NCI-H2107 treated with DMSO at 0.1 percent for 48 hours (cell line): ENCODE results near the gene RAB40B.
"Not testable (repeated sequence)": the region's sequence is repeated elsewhere in the genome, so short reads cannot be mapped to it uniquely, and the experiment has no call there.

Experiments
- DNase-seq: peaks from one replicate; lab custom pipeline; 2025; ENCODE audit not compliant: unreplicated experiment; lab: John Stamatoyannopoulos, UW

RAB40B gene, protein sequence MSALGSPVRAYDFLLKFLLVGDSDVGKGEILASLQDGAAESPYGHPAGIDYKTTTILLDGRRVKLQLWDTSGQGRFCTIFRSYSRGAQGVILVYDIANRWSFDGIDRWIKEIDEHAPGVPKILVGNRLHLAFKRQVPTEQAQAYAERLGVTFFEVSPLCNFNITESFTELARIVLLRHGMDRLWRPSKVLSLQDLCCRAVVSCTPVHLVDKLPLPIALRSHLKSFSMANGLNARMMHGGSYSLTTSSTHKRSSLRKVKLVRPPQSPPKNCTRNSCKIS

DNA sequence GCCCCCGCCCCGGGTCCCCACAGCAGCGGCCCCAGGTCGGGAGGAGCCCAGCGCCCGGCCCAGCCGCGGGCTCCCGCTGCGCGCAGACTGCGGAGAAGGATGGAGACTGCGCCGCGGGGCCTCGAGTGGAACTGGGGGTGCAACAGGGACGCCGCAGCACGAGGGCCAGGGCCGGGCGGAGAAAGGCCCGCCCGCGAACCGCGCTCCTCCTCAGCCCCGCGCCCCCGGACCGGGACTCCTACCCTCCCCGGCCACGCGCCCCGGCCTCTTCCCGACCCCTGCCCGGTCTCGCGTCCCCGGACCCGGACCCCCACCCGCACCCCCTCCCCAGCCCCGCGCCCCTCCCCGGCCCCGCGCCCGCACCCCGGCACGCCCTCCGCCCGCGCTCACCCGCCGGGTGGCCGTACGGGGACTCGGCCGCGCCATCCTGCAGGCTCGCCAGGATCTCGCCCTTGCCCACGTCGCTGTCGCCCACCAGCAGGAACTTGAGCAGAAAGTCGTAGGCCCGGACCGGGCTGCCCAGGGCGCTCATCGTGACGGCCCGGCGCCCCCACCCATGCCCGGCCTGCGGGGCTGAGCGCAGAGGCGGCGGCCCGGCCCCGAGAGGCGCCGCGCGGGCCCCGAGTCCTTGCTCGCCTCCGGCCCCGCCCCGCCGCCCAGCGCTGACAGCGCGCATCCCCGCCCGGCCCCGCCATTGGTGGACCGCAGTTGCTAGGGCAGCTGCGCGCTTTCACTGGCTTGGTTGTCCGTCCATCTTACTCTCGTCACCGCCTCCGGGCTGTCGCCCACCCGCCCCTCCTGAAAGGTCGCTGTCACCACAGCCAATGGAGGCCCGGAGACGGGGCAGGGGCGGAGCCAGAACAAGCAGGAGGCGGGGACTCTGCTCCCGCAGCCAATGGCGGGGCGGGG lies at the start of gene RAB40B:
Gene RAB40B, minus strand, starts transcription at position 634 of the 909 bp plus-strand sequence. Its CDS starts 102 bp downstream, at position 532.
- peak; percentile 90 for DNase-seq

DNA sequence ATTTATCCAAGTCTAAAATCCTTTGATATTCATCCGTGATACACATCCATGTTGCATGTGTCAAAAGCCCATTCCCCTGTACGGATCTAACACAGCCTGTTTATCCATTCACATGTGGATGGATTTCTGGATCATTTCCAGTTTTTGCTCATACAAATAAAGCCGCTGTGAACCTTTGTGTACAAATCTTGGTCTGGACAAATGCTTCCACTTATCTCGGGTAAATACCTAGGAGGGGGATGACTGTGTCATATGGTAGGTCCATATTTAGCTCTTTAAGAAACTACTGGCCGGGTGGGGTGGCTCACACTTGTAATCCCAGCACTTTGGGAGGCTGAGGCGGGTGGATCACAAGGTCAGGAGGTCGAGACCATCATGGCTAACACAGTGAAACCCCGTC lies 47.0 kb upstream of the RAB40B start:
- DNase-seq = no peak

DNA sequence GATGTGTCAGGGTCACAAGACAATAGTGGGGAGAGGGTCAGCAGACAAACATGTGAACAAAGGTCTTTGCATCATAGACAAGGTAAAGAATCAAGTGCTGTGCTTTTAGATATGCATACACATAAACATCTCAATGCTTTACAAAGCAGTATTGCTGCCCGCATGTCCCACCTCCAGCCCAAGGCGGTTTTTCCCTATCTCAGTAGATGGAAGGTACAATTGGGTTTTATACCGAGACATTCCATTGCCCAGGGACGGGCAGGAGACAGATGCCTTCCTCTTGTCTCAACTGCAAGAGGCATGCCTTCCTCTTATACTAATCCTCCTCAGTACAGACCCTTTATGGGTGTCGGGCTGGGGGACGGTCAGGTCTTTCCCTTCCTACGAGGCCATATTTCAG lies 46.2 kb upstream of the RAB40B start:
- not testable (repeated sequence) for DNase-seq

DNA sequence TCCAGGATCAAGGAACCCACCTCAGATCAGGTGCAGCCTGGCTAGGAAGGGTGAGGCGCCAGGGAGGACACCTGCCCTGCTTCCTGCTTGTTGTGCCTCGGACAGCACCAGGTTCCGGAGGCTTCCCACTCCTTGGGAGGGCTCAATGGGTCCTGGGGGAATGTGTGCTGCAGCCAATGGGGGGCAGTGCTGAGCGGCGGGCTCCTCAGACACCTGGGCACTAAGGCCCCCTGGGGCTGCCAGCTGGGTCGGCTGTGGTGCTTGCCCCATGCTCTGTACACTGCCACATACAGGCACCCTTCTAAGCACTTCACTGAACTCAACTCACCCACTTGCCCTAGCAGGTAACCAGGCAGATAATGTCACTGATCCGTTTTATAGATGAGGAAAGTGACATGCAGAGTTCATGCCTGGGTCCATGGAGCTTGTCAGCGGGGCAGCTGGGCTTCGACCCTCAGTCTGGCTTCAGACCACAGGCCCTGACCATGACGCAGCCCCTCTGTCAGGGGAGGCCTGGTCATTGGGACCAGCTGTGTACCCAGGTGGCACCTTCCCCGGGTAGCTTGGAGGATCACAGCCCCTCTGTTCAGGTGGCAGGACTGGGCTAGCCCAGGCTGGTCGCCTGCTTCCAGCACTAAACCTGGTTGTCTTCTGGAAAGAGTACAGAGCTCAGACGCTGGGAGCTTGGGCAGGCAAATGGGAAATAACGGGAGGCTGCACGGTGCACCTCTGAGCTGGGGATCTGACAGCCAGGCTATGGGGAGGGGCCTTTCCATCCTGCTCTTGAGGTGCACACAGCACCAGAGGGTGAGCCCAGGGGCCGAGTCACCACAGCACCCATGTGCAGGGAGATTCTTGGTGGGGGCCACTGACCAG lies 45.1 kb upstream of the RAB40B start:
- no peak for DNase-seq

DNA sequence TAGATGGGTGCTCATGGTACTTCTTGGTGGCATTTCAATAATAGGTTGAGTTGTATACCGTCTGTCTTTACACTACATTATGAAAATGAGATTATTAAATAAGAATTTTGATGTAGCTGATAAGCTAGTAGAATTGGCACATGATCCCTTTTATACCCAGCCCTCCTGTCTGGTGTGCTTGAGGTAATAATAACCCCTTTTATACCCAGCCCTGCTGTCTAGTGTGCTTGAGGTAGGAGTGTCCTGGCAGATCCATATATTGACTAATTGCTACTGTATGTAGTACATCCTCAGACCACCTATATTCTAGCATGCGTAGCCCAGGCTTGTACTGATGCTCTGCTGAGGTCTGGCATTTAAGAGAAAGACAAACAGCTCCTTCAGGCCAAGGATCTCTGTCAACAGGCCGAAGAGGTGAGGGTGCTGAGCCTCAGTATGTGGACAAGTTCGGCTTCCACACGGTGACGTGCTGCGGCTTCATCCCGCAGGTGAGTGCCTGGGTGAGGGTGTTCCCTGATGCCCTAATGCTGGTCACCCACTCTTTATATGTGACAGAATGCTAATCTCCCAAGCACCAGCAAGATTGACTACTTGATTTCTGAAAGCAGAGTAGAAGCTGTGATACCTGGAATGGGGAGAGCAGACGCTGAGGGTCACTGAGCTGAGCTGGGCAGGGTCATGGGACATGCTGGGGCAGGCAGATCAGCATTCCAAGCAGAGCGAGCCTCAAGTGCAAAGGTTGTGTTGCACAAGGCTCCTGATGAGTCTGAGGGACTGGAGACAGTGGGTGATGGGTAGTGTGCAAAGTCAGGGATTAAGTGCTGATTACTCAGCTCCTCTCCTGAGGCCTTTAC lies 42.6 kb upstream of the RAB40B start:
- no peak for DNase-seq

DNA sequence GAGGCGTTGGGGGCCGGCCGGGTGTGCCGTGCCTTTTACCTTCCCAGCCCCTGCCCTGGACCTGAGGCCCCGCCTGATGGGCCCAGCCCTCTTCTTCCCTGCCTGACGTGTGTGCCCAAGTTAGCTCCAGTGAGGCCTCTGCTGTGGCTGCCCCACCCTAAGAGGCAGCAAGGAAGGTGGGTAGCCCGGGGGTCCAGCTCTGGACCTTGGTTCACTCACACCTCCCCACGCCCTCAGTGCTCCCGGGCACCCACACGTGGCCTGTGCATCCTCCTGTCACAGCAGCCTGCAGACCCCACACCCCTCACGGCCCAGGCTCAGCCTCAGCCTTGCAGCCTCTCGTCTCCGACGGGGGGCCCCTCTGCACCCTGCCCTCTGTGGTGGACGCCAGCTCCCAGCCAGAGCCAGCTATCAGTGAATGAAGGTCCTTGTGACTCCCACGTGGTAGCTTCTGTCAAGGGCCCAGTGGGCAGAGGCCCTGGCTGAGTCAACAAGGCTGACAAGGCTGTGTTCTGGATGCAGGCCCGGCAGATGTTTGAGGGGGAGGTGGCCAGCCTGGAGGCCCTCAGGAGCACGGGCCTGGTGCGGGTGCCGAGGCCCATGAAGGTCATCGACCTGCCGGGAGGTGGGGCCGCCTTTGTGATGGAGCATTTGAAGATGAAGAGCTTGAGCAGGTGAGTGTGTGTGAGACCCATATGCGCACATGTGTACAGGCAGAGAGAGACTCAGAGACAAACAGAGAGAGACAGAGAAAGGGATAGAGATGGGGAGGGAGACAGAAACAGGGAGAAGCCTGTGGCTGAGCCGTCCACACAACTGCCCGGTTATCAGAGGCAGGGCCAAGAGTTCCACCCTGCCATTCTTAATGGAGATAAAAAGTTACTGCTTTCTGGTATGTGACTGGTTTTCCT lies 39.7 kb upstream of the RAB40B start:
- no peak for DNase-seq

DNA sequence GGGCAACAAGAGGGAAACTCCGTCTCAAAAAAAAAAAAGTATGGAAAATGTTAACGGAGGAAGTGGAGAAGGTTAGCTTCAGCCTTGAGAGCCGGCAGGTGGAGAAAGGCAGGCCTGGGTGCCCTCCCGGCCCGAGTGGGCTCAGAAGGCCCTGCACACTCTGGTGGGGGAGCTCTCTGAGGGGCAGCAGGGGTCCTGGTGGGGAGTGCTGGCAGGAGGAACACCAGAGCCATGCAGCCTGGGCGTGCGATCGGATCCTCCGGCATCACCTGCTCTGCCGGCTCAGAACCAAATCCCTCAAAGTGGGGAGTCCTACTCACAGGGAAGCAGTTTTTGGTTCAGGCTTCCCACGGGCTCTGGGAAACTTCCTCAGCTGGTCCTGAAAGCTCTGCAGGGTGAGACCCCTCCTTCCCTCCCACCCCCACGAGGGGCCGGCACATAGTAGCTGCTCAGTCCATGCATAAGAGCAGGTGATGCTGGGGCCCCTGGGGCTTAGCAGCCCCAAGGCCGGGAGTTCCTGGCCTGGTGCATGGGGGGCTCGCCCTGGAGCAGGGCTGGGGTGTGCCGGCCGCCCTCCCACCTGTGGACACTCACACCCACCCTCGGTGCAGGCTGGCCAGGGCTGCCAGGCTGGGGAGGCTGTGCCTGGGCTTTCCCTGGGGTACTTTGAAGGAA lies 38.1 kb upstream of the RAB40B start:
- DNase-seq = no peak

DNA sequence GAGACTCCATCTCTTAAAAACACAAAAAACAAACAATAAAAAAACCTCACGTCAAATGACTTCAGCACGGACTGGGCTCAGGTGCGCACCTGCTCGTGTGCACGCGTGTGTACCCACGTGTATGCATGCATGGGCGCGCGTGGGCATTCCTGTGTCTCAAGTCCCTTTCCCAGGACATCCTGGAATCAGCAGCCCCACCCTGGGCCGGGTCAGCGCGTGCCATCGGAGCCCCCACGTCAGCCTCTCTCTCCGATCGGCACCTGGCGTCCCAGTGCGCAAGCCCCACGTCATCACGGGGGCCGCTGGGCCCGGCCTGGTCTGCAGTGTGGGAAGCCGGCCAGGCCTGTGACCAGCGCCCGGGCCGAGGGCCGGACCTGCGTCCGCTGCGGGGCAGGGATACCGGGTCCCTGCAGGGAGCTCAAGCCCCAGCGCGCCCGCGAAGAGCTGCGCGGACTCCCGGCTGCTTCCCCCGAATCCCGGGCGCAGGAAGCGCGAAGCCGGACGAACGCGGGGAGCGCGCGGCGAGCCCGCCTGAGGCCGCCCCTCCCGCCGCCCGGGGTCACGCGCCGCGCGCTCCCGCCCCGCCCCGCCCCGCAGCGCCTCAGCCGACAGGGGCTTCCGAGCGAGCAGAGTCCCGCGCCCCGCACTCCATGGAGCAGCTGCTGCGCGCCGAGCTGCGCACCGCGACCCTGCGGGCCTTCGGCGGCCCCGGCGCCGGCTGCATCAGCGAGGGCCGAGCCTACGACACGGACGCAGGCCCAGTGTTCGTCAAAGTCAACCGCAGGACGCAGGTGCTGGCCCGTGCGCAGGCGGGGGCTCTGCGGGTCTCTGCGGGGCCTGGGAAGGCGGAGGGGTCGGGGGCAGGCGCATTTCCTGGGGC lies 36.7 kb upstream of the RAB40B start, which contains the start of gene FN3K:
Gene FN3K, plus strand, starts transcription at position 629 of the 880 bp plus-strand sequence. Its CDS starts 22 bp downstream, at position 651.
- no peak for DNase-seq

DNA sequence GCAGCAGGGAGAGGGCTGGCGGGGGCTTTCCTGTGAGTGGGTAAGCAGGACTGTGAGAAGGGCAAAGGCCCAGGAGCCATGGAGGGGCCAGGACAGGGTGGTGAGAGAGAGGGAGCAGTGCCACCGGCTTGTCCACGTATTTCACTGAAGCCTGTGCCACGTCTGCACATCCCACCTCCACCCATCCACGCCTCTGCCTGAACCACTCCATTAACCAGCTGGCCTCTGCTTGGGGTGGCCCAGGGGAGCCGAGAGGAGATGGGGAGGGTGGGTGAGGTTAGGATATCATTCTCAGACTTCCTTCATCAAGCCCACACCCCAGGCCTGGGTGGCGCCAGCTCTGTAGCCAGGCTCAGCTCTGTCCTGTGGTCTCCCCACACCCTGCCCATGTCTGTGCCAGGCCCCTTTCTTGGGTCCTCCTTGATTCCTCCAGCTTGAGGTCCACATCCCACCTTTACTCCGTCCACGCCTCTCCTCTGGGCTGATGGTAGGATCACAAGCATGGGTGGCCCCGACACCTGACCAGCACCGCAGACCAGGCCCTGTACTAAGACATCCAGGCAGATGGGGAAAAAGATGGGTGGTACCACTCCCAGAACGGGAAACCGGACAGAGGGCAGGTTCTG lies 33.7 kb upstream of the RAB40B start:
- no peak for DNase-seq

DNA sequence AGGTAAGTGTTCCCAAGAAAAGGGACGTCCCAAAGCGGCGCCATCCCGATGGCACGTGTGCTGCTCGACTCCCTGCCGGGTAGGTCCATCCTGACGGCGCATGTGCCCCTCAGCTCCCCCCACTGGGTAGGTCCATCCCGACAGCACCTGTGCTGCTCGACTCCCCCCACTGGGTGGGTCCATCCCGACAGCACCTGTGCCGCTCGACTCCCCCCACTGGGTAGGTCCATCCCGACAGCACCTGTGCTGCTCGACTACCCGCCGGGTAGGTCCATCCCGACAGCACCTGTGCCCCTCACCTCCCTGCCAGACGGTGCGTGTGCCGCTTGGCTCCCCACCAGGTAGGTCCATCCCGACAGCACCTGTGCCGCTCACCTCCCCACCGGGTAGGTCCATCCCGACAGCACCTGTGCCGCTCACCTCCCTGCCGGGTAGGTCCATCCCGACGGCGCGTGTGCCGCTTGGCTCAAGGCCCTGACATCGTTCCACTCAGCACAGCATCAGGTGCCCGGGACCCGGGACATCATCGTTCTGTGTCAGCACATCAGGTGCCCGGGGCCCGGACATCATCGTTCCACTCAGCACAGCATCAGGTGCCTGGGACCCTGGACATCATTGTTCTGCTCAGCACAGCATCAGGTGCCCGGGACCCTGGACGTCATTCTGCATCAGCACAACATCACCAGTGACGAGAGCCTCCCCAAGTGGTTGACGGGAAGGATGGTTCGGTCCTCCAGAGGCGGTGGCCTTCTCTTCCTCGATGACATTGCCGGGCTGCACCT lies 31.2 kb upstream of the RAB40B start:
- no peak for DNase-seq

DNA sequence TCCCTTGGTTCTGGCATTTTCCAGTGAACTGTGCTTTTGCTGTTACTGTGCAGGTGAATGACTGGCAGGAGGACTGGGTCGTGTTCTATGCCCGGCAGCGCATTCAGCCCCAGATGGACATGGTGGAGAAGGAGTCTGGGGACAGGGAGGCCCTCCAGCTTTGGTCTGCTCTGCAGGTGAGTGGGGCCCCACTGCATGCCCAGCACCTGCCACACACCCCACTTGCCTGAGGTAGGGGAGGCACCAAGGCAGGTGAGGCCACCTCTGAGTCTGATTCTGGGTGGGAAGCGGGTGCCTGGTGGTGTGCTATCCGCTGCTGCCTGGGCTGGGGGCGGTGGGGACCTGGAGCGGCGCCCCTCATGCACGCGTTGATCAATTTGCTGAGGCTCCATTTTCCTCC lies 27.9 kb upstream of the RAB40B start:
- DNase-seq = no peak

DNA sequence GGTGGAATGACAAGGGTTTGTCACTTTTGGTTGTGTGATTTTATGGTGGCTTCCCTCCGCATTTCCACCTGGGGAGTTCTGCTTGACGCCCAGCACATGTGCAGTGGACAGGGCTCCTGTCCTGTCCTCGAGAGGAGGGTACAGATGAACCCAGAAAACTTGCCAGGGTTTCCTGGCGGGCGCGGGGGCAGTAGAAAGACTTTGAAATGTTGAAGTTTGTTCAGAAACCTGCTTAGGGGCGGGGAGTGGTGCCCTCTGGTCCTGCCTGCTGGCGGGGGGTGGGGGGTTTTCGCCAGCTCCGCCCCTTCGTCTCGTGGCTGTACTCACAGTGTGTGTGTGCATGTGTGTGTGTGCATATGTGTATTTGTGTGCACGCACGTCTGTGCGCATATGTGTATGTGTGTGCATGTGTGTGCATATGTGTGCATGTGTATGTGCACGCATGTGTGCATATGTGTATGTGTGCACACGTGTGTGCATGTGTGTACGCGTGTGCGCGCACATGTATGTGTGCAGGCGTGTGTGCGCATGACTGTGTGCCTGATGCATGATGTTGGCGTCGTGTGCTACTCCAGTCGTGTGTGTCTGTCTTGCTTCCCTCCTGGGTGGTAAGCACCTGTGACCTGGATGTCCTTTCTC lies 24.8 kb upstream of the RAB40B start:
- DNase-seq = no peak

DNA sequence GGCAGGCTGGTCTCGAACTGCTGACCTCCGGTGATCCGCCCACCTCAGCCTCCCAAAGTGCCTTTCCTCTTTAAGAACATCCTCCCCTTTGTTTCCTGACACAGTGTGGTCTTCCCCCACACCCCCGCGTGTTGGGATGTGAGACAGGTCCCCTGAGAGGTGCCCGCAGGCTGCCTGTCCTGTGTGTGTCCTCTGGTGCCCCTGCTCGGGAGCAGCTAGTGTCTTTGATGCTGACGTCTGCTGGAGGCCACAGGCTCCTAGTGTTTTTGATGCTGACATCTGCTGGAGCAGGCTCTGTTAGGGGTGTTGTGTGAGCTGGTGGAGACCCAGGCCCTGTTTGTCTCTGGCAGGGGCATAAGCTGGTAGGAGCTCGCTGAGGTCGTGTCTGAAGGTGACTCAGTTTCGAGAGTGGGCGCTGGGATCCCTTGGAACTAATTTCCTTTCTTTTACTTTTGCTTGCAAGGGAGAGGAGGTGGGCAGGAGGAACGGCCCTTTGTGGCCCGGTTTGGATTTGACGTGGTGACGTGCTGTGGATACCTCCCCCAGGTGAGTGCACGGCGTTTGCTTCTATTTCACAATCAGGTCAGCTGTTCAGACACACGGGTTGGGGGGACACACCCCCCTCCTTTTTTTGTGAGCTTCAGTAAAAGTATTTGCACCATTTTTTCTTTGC lies 24.0 kb upstream of the RAB40B start:
- no peak for DNase-seq

DNA sequence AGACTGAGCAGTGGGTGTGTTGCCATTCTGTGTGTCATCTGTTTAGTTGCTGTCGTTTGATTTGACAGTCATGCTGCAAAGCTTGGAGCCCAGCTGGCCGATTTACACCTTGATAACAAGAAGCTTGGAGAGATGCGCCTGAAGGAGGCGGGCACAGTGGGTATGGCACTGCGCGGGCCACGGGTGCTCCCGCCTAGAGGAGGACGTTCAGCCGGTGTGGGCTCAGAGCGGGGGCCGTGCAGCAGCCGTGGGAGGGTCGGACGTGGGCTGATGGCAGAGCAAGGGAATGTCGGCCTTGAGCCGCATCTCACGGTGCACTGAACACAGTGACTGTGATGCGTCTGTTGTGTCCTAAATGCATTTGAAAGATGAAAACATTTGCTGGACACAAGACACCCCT lies 21.7 kb upstream of the RAB40B start:
- no peak for DNase-seq

DNA sequence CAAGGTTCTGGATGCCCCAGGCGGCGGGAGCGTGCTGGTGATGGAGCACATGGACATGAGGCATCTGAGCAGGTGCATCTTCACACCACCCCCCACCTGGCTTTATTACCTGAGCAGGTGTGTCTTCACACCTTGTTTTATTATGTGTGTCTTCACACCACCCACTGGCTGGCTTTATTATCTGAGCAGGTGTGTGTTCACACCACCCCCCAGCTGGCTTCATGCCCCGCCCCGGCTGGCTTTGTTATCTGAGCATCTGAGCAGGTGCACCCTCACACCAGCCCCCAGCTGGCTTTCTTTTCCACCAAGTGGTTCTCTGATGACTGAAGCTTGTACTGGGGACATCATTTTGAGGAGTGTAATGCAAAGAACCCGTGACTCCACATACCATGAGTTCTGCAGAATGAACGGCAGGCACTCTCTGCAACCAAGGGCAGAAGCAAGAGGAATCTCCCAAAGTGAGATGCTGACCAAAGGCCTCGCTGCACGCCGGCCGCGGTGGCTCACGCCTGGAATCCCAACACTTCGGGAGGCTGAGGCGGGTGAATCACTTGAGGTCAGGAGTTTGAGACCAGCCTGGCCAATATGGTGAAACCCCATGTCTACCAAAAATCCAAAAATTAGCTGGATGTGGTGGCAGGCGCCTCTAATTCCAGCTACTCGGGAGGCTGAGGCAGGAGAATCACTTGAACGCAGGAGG lies 20.6 kb upstream of the RAB40B start:
- DNase-seq = no peak
